HEK293 (cell line): ENCODE measurements around the gene ZYG11B.
A peak's percentile ranks its signal among the peaks of the same experiment; 100 is the strongest.

ENCODE experiments used
- CTCF ChIA-PET: fragments of 350-600 bp; formaldehyde crosslinking; extraction: SDS; loops from one replicate; lab custom pipeline; 2021; ENCODE audit warnings: antibody characterized with exemption; lab: Yijun Ruan, JAX
- POLR2A ChIA-PET: fragments of 300-600 bp; formaldehyde crosslinking; extraction: SDS; loops from one replicate; lab custom pipeline; 2020; ENCODE audit warnings: antibody characterized with exemption, inconsistent platforms; lab: Yijun Ruan, JAX
- H3K27ac ChIP-seq: fragments of 200-500 bp; sonication (Bioruptor generic); 2 replicates; pipeline ENCODE4 v1.5.1; 2014; ENCODE audit warnings: low read depth, low read length, control low read depth, inconsistent platforms; ENCODE audit errors: extremely low read depth
- H3K36me3 ChIP-seq, 2 experiments: fragments of 200-500 bp in 1 of 2; sonication (Bioruptor generic) in 1 of 2; 1 replicate in 1 of 2; 2 replicates in 1 of 2; pipeline ENCODE4 v1.5.1; 2014 to 2017; ENCODE audit warnings: inconsistent platforms in 2 of 2, low read length in 2 of 2; ENCODE audit not compliant: control insufficient read depth in 2 of 2, insufficient read depth in 1 of 2
- H3K4me1 ChIP-seq: fragments of 200-500 bp; sonication (Bioruptor generic); 2 replicates; pipeline ENCODE4 v1.5.1; 2014; ENCODE audit warnings: mild to moderate bottlenecking, low read length, inconsistent platforms; ENCODE audit not compliant: control insufficient read depth, insufficient read depth
- H3K4me3 ChIP-seq: 2 replicates; pipeline ENCODE4 v1.5.1; 2011; ENCODE audit warnings: low read depth, mild to moderate bottlenecking, control low read depth, low read length, moderate library complexity
- H3K9me3 ChIP-seq: fragments of 200-500 bp; sonication (Bioruptor generic); 2 replicates; pipeline ENCODE4 v1.5.1; 2014; ENCODE audit warnings: low read depth, low read length, inconsistent platforms; ENCODE audit not compliant: control insufficient read depth, insufficient read depth
- HOXD13 ChIP-seq: sonication (generic); formaldehyde crosslinking; IDR thresholded peaks from 2 replicates; pipeline ENCODE4 v1.8.0; 2022; ENCODE audit warnings: missing genetic modification reagents, borderline replicate concordance
- SCRT1 ChIP-seq: fragments of 450-650 bp; formaldehyde crosslinking; IDR thresholded peaks from 2 replicates; pipeline ENCODE4 v1.5.1; 2016; ENCODE audit warnings: missing biosample characterization, missing genetic modification characterization, borderline replicate concordance
- SCRT2 ChIP-seq: fragments of 450-650 bp; formaldehyde crosslinking; IDR thresholded peaks from 2 replicates; pipeline ENCODE4 v1.5.1; 2016; ENCODE audit warnings: missing biosample characterization, missing genetic modification characterization
- SP2 ChIP-seq: fragments of 450-650 bp; formaldehyde crosslinking; IDR thresholded peaks from 2 replicates; pipeline ENCODE4 v1.5.1; 2016; ENCODE audit warnings: missing biosample characterization, missing genetic modification characterization
- ZBTB11 ChIP-seq: fragments of 450-650 bp; formaldehyde crosslinking; conservative IDR thresholded peaks from 2 replicates; pipeline ENCODE4 v1.5.1; 2016; ENCODE audit warnings: low read depth, missing biosample characterization, missing genetic modification characterization
- ZBTB8A ChIP-seq: fragments of 450-650 bp; formaldehyde crosslinking; IDR thresholded peaks from 2 replicates; pipeline ENCODE4 v1.5.1; 2016; ENCODE audit warnings: missing biosample characterization, missing genetic modification characterization
- ZFP41 ChIP-seq: fragments of 450-650 bp; formaldehyde crosslinking; IDR thresholded peaks from 2 replicates; pipeline ENCODE4 v1.5.1; 2016; ENCODE audit warnings: missing biosample characterization, missing genetic modification characterization, borderline replicate concordance
- ZFP69B ChIP-seq: fragments of 450-650 bp; formaldehyde crosslinking; IDR thresholded peaks from 2 replicates; pipeline ENCODE4 v1.5.1; 2016; ENCODE audit warnings: missing biosample characterization, missing genetic modification characterization
- ZNF112 ChIP-seq: fragments of 450-650 bp; formaldehyde crosslinking; IDR thresholded peaks from 2 replicates; pipeline ENCODE4 v1.5.0; 2017; ENCODE audit warnings: missing biosample characterization, missing genetic modification characterization
- ZNF114 ChIP-seq: fragments of 450-650 bp; formaldehyde crosslinking; IDR thresholded peaks from 2 replicates; pipeline ENCODE4 v1.5.0; 2017; ENCODE audit warnings: missing biosample characterization, missing genetic modification characterization
- ZNF155 ChIP-seq: fragments of 450-650 bp; formaldehyde crosslinking; IDR thresholded peaks from 2 replicates; pipeline ENCODE4 v1.5.1; 2016; ENCODE audit warnings: missing biosample characterization, missing genetic modification characterization
- ZNF211 ChIP-seq: fragments of 450-650 bp; formaldehyde crosslinking; IDR thresholded peaks from 2 replicates; pipeline ENCODE4 v1.5.1; 2016; ENCODE audit warnings: low read depth, missing biosample characterization, missing genetic modification characterization
- ZNF248 ChIP-seq: fragments of 450-650 bp; formaldehyde crosslinking; IDR thresholded peaks from 2 replicates; pipeline ENCODE4 v1.5.1; 2017; ENCODE audit warnings: missing biosample characterization, missing genetic modification characterization
- ZNF426 ChIP-seq: fragments of 450-650 bp; formaldehyde crosslinking; IDR thresholded peaks from 2 replicates; pipeline ENCODE4 v1.5.1; 2017; ENCODE audit warnings: missing biosample characterization, missing genetic modification characterization, mild to moderate bottlenecking, inconsistent platforms, moderate library complexity
- ZNF449 ChIP-seq: fragments of 450-650 bp; formaldehyde crosslinking; IDR thresholded peaks from 2 replicates; pipeline ENCODE4 v1.5.1; 2017; ENCODE audit warnings: missing biosample characterization, mild to moderate bottlenecking, missing genetic modification characterization, moderate library complexity
- ZNF501 ChIP-seq: fragments of 450-650 bp; formaldehyde crosslinking; IDR thresholded peaks from 2 replicates; pipeline ENCODE4 v1.5.1; 2016; ENCODE audit warnings: missing biosample characterization, missing genetic modification characterization

The ZYG11B gene

GRCh38 chr1:52850951-52851350 lies 124.7 kb downstream of the ZYG11B start (continued):
- TF ChIP-seq ZNF248 (tag by site-specific recombination) (no peak), ZFP41 (tag by site-specific recombination) (no peak), ZNF155 (tag by site-specific recombination) (no peak), ZNF112 (tag by site-specific recombination) (no peak), ZBTB8A (tag by site-specific recombination) (no peak), ZFP69B (tag by site-specific recombination) (no peak)

- Histone ChIP-seq H3K4me3 (no peak overlapping the region), H3K4me1 (no peaks in the 10 kb centered on the region), H3K27ac (no peak overlapping the region)
- ChIA-PET CTCF (no interaction called here), POLR2A (interaction anchor here (0.6 kb wide), 1 partner anchor 34 kb away, joined by 4 read pairs; no protein-coding TSS in a partner anchor)
- TF ChIP-seq ZNF501 (tag by site-specific recombination) (no peak), SP2 (tag by site-specific recombination) (no peak), SCRT1 (tag by site-specific recombination) (peak; percentile 90), SCRT2 (tag by site-specific recombination) (peak; percentile 97)
- TF ChIP-seq, all 188 proteins: peak for 2
- no peaks in the 10 kb centered on the region for H3K9me3 ChIP-seq
- peaks cover 11 to 33% of the 10 kb centered on the region in 2 experiments; a peak in 2 of 3 replicates for H3K36me3 ChIP-seq
Observed at GRCh38 chr1:52852854-52853253, 126.6 kb downstream of the ZYG11B start.

GRCh38 chr1:52855584-52855983 lies 129.3 kb downstream of the ZYG11B start:
- Histone ChIP-seq H3K36me3 (peaks cover 11 to 38% of the 10 kb centered on the region in 2 experiments; a peak in 2 of 3 replicates), H3K9me3 (no peaks in the 10 kb centered on the region), H3K27ac (no peak overlapping the region)
- no peak for TF ChIP-seq ZNF449 (tag by site-specific recombination)
- TF ChIP-seq, all 188 proteins: peak for 0
- Histone ChIP-seq H3K4me3 (no peak overlapping the region), H3K4me1 (no peaks in the 10 kb centered on the region)
- ChIA-PET CTCF (no interaction called here), POLR2A (no interaction called here)

GRCh38 chr1:52856026-52856425 lies 129.8 kb downstream of the ZYG11B start:
- H3K27ac ChIP-seq, result no peak overlapping the region

More at GRCh38 chr1:52856026-52856425, 129.8 kb downstream of the ZYG11B start:
- no peak for TF ChIP-seq ZNF114 (tag by site-specific recombination)
- TF ChIP-seq ZNF426 (tag by site-specific recombination), result no peak
- no peak for TF ChIP-seq ZBTB11 (tag by site-specific recombination)
- no peak for TF ChIP-seq ZNF211 (tag by site-specific recombination)
- no peak for TF ChIP-seq HOXD13 (CRISPR knock-in tag)
- Histone ChIP-seq H3K4me3 (no peak overlapping the region), H3K4me1 (no peaks in the 10 kb centered on the region), H3K36me3 (peaks cover 11 to 43% of the 10 kb centered on the region in 2 experiments; a peak in 2 of 3 replicates), H3K9me3 (no peaks in the 10 kb centered on the region)
- ChIA-PET POLR2A (interaction anchor here (1.9 kb wide), 1 partner anchor 13 kb away, joined by 8 read pairs; the partner anchor contains the start of gene ZYG11A), CTCF (no interaction called here)
